ENCODE measurements around the gene SLC39A9.
A peak's percentile ranks its signal among the peaks of the same experiment; 100 is the strongest.
"Not testable (repeated sequence)": the region's sequence is repeated elsewhere in the genome, so short reads cannot be mapped to it uniquely, and the experiment has no call there.

SLC39A9 gene

DNA sequence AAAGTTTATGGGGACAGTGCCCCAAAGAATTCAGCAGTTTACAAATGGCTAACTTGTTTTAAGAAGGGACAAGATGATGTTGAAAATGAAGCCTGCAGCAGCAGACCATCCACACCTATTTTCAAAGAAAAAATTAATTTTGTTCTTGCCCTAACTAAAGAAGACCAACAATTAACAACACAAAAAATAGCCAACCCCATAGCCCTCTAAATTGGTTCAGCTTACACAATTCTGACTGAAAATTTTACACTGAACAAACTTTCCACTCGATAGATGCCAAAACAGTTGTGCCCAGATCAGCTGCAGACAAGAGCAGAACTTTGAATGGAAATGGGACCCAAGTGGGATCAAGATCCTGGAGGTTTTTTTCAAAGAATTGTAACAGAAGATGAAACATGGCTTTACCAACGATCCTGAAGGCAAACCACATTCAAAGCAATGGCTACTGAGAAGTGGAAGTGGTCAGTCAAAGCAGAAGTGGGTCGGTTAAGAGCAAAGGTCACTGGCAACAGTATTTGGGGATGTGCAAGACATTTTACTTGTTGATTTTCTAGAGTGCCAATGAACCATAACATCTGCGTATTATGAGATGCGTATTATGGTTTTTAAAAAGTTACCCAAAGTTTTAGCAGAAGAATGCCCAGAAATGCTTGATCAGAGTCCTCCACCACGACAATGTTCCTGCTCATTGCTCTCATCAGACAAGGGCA lies 30.0 kb downstream of the SLC39A9 start:
- DNase-seq = peak; percentile 97

DNA sequence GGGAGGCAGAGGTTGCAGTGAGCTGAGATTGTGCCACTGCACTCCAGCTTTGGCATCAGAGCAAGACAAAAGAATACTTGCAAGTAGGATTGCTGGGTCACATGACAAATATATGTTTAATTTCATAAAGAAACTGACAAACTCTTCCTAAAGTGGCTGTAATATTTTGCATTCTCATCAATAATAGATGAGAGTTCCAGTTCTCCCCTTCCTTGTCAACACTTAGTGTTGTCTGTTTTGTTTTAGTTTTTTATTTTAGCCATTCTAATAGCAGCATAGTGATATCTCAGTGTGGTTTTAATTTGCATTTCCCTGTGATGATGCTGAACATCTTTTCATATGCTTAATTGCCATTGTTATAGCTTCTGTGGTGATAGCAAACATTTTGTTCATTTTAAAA lies 31.2 kb downstream of the SLC39A9 start:
- DNase-seq = no peak

DNA sequence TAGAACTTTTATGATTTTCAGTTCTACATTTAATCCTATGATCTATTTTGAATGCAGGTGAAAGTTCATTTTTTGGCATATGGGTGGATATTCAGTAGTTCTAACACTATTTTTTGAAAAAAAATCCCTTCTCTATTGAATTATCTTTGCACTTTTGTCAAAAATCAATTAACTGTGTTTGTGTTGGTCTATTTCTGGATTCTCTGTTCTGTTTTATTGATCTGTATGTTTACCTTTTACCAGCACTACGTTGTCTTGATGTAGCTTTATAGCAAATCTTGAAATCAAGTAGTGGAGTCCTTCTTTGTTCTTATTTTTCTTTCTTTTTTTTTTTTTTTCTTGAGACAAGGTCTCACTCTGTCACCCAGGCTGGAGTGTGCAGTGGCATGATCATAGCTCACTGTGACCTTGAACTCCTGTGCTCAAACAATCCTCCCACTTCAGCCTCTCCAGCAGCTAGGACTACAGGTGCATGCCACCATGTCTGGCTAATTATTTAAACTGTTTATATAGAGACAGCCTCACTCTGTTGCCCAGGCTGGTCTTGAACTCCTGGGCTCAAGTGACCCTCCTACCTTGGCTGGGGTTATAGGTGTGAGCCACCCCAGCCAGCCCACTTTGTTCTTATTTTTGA lies 31.9 kb downstream of the SLC39A9 start:
- DNase-seq = no peak

DNA sequence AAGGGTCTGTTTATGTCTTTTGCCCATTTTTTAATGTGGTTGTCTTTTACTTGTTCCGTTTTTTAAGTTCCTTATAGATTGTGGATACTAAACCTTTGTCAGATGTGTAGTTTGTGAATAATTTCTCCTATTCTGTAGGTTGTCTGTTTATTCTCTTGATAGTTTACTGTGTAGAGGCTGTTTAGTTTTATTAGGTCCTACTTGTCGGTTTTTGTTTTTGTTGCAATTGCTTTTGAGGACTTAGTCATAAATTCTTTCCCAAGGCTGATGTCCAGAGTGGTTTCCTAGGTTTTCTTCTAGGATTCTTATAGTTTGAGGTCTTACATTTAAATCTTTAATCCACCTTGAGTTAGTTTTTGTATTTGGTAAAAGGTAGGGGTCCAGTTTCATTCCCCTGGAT lies 33.9 kb downstream of the SLC39A9 start:
- no peak for DNase-seq

DNA sequence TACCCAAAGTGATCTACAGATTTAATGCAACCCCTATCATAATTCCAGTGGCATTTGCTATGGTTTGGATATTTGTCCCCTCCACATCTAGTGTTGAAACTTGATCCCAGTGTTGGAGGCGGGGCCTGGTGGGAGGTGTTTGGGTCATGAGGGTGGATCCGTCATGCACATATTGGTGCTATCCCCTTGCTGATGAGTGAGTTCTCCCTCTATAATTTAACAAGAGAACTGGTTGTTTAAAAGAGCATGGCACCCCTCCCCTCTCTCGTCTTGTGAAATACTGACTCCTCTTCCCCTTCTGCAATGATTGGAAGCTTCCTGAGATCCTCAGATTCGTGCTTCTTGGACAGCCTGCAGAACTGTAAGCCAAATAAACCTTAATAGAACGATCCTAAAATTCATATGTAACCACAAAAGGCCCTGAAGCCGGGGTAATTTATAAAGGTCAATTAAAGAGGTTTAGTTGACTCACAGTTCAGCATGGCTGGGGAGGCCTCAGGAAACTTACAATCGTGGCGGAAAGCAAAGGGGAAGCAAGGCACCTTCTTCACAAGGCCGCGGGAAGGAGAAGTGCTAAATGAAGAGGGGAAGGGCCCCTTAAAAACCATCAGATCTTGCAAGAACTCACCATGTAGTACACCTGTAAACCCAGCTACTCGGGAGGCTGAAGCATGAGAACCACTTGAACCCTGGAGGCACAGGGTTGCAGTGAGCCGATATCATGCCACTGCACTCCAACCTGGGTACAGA lies 41.2 kb downstream of the SLC39A9 start:
- DNase-seq = peak; percentile 59

DNA sequence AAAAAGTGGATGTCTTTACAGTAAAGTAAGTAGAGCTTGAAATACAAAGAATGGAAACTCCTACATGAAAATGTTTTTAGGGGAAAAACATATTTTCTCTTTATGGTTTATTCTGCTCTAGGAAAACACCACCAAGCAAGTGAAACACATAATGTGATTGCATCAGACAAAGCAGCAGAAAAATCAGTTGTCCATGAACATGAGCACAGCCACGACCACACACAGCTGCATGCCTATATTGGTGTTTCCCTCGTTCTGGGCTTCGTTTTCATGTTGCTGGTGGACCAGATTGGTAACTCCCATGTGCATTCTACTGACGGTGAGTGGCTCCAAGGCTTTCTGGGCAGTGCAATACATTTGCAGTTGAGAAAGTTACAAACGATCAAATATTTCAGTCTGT lies 43.5 kb downstream of the SLC39A9 start:
- peak; percentile 77 for DNase-seq

DNA sequence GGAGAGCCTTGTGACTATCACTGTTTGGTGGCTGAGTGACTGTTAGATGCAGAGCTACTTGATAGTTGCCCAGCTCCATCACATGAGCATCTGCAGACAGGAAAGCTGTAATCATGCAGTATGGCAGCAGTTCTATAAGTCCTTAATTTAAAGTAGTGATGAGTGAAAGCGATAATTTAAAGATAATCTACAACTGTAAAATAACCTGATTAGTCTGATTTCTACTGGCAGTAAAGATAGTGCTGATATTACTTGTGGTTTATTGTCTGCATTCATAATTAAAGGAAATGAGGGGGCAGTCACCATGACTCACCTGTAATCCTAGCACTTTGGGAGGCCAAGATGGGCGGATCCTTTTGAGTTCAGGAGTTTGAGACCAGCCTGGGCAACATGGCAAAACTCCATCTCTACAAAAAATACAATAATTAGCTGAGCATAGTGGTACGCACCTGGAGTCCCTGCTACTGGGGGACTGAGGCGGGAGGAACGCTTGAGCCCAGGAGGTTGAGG lies 44.9 kb downstream of the SLC39A9 start:
- no peak for DNase-seq

DNA sequence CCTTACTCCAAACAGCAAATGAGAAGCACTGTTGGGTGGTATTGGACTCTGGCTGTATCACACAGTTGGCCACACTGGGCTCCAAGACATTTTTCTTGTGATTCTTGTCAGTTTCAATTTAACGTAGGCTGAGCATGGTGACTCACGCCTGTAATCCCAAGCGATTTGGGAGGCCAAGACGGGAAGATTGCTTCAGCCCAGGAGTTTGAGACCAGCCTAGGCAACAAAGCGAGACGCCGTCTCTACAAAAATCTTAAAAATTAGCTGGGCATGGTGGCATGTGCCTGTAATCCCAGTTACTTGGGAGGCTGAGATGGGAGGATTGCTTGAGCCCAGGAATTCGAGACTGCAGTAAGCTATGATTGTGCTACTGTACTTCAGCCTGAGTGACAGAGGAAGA lies 50.7 kb downstream of the SLC39A9 start:
- DNase-seq = no peak

DNA sequence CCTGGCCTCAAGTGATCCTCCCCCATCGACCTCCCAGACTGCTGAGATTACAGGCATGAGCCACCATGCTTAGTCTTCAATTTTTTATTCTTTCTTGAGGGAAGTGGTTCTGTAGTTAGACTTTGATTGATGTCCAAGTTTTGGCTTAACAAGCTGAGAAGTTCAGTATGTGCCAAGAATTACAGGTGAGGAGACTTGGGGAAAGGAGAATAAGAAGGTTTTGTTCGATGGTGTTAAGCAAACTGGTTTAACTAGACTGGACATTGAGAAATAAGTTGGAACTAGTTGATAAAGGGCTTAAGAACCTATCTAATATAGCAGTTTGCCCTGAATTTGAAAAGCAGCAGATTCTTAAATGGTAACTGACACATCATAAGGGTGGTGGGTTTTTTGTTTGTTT lies 53.4 kb downstream of the SLC39A9 start:
- no peak for DNase-seq

DNA sequence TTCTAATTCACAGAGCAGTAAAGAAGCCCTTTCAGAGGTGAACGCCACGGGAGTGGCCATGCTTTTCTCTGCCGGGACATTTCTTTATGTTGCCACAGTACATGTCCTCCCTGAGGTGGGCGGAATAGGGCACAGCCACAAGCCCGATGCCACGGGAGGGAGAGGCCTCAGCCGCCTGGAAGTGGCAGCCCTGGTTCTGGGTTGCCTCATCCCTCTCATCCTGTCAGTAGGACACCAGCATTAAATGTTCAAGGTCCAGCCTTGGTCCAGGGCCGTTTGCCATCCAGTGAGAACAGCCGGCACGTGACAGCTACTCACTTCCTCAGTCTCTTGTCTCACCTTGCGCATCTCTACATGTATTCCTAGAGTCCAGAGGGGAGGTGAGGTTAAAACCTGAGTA lies 59.9 kb downstream of the SLC39A9 start:
- no peak for DNase-seq

DNA sequence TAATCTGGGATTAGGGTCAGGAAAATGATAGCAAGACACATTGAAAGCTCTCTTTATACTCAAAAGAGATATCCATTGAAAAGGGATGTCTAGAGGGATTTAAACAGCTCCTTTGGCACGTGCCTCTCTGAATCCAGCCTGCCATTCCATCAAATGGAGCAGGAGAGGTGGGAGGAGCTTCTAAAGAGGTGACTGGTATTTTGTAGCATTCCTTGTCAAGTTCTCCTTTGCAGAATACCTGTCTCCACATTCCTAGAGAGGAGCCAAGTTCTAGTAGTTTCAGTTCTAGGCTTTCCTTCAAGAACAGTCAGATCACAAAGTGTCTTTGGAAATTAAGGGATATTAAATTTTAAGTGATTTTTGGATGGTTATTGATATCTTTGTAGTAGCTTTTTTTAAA lies 60.6 kb downstream of the SLC39A9 start:
- DNase-seq = no peak

DNA sequence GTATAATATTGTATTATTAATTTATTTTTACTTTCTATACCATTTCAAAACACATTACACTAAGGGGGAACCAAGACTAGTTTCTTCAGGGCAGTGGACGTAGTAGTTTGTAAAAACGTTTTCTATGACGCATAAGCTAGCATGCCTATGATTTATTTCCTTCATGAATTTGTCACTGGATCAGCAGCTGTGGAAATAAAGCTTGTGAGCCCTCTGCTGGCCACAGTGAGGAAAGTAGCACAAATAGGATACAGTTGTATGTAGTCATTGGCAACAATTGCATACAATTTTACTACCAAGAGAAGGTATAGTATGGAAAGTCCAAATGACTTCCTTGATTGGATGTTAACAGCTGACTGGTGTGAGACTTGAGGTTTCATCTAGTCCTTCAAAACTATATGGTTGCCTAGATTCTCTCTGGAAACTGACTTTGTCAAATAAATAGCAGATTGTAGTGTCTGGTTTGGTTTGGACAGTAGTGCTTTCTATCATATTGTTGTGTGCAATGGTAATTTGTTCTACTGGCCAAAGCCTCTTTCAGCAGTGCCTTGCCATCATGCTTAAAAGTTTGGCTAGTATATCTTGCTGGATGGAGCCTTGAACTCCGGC lies 61.7 kb downstream of the SLC39A9 start:
- DNase-seq = peak; percentile 91

DNA sequence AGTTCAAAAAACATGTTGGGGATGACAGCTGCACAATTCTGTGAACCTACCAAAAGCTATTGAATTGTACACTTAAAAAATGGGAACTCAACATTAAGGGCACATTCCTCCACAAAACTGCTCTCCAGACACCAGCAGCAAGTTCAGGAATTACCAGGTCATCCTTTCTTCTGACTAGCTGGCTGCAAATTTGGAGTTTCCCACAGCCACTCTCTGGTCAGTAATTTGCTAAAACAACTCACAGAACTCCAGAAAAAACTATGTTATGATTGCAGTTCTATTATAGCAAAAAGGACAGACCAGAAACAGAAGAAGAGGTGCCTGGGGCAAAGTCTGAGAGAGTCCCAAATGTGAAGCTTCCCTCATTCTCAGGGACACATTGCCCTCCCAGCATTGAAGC lies 65.9 kb downstream of the SLC39A9 start:
- no peak for DNase-seq

DNA sequence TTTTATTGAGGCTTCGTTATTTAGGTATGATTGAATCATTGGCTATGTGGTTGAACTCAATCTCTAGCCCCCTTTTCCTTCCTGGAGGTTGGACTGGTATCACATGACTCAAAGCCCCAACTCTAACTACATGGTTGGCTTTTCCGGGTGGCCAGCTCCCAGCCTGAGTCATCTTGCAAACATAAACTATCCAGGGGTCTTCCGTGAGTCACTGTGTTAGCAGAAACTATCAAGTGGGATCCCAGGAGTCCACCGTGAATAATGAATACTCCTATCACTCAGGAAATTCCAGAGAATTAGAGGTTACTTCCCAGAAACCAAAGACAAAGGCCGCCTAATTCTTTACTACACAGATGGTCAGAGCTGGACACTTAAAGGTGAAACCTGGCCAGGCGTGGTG lies 66.3 kb downstream of the SLC39A9 start:
- DNase-seq = no peak

DNA sequence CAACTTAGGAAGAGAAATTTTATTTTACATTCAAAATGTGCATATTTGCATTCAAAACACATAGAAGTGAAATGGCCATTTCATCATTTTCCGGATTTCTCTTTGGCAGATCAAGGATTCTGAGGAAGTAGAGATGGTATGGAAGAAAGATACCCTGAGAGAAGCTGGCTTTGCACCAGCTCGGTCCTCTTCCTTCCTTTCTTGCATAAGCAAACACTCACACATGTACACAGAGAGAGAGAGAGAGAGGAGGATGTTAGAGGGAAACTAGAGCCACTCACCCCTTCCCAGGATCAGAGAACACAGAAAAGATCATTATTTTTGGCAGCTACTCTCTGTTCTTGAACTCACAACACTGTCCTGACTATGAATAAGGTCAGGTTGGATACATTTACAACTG lies 70.5 kb downstream of the SLC39A9 start:
- peak; percentile 63 for DNase-seq

DNA sequence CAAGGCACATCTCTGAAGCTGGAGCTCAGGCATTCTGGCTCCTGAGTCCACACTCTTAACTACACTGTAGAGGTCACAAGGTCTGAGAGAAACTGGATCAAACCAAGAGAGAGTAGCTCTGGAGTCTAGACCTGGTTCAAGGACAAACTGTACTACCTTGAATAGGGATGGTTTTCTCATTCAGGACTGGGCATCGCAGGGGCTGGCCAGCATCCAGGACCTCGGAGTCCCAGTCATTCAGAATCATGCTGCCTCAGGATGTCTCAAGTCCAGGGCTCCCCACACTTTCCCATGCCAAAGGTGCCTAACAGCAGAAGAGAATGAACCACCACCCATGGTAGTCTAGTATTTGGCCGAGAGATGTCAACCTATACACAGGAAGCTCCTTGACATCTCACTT lies 72.9 kb downstream of the SLC39A9 start:
- no peak for DNase-seq

DNA sequence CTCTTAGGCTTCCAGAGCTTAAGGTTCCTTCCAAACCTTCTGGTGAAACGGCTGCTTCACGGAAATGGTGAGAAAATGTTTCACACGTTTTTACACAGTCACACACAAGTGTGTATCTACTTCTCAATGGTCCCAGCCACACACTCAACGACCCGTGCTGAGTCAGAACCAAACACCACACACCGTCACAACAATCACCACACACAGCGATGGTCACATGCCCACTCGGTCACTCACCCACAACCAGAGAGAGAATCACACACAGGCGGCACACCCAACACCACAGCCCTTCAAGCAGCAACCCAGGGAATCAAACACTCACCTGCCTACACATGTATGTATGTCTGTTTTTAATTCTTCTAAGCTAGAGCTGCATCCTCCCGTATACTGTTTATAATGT lies 73.4 kb downstream of the SLC39A9 start:
- no peak for DNase-seq

DNA sequence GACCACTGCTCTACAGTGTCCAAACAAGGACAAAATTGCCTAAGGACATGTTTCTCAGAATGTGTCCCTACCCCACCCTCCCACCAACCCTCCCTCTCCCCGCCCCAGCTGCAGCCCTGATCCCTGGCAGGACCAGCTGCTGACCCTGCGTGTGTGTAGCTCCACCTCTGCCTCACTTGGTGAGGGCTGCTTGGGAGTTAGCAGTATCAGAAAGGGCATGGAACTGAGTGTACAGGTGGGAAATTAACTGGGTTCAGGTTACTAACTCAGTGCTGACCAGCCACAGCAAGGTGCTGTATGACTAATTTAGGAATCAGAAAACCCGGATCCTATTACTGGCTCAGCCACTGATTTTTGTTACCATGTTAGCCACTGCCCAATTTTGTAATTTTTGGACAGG lies 74.8 kb downstream of the SLC39A9 start:
- no peak for DNase-seq

DNA sequence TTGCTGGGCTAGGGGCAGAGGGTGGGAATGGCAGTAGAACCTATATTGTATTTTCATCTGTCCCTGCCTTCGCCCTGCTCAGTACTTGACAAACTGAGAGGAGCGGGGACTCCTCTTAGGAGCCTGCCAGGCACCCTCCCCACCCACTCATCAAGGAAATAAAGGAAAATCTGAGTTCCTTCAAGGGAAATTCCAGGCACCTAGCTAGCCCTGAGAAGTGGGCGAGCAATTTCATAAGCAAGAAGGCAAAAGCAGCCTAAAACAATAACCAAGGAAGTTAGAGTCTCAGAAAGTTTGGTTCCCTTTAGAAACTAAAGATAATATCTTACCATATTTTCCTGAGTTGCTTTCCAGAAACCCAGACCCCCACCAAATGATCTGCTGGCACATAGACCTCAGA lies 75.5 kb downstream of the SLC39A9 start:
- no peak for DNase-seq

DNA sequence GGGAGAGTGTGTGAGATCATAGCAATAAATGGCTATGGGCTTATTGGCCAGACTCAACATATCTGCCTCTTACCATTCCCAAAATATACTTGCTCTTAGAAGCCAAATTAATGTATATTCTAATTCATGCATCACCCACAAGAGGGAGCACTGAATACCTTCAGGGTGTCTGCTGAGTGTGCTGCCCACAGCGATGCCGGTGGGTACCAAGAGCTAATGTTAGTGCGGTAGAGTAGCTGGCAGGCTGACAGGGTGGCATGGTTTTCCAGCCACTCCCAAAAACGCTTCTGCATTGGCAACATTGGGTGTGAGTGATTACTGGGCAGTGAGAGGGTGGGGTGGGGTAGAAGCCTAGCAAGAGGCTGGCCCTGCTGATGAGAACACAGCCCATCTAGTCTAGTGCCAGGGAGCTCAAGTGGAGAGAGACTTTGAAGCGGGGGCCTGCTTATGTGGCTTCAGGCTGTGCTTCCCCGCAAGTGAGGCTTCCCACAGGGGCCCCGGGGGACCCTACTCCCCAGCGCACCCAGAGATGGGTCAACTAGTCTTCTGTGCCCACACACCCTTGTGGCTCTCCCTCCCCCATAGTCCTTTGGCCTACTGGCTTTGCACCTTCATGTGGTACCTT lies 76.8 kb downstream of the SLC39A9 start:
- peak; percentile 29 for DNase-seq

DNA sequence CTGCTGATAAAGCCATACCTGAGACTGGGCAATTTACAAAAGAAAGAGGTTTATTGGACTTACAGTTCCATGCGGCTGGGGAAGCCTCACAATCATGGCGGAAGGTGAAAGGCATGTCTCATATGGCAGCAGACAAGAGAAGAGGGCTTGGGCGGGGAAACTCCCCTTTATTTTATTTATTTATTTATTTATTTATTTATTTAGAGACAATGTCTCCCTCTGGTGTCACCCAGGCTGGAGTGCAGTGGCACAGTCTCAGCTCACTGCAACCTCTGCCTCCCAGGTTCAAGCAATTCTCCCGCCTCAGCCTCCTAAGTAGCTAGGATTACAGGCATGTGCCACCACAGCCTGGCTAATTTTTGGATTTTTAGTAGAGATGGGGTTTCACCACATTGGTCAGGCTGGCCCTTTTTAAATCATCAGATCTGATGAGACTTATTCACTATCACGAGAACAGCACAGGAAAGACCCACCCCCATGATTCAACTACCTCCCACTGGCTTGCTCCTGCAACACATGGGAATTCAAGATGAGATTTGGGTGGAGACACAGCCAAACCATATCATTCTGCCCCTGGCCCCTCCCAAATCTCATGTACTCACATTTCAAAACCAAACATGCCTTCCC lies 78.4 kb downstream of the SLC39A9 start:
- not testable (repeated sequence) for DNase-seq

DNA sequence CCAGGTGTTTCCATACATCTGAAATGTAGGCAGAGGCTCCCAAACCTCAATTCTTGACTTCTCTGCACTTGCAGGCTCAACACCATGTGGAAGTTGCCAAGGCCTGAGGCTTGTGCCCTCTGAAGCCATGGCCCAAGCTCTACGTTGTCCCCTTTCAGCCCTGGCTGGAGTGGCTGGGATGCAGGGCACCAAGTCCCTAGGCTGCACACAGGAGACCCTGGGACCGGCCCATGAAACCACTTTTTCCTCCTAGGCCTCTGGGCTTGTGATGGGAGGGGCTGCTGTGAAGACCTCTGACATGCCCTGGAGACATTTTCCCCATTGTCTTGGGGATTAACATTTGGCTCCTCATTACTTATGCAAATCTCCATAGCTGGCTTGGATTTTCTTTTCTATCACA lies 79.6 kb downstream of the SLC39A9 start:
- not testable (repeated sequence) for DNase-seq

DNA sequence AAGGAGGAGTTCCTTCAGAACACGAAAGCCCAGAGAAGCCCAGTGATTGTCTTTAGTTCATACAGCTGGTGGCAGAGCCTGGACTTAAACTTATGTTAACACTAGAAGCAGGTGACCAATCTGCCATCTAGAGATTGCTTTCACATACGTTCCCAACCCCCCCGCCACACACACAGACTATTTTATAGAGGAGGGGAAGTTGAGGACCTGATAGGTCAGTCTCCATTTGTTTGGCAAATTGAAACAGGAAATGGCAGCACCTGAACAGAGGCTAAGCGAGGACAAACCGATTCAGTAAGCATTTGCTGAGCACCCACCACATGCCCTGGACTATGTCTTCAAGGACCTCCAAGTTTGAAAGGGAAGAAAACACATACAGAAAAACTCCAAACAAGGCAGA lies 81.2 kb downstream of the SLC39A9 start:
- DNase-seq = no peak
